A549 (cell line): ENCODE results near the gene SNX5.

Source experiments
- CEBPB ChIP-seq, 2 experiments: fragments of >200 bp in 1 of 2; sonication (Bioruptor Twin) in 1 of 2; formaldehyde crosslinking in 1 of 2; IDR thresholded peaks; 2 replicates each; pipeline ENCODE4 v1.6.1; 2012 to 2016
- EHF ChIP-seq: fragments of 250-450 bp; sonication (Bioruptor Pico); IDR thresholded peaks from 2 replicates; pipeline ENCODE4 v1.5.0; 2020; ENCODE audit warnings: mild to moderate bottlenecking
- FOSL2 ChIP-seq, 2 experiments: fragments of 450-650 bp in 1 of 2; fragments of >200 bp in 1 of 2; sonication (Bioruptor Twin) in 1 of 2; formaldehyde crosslinking; IDR thresholded peaks; 2 replicates each; pipeline versions ENCODE4 v1.5.0 to v1.6.1; 2016 to 2020; ENCODE audit warnings: mild to moderate bottlenecking in 1 of 2, moderate library complexity in 1 of 2
- KDM5A ChIP-seq: fragments of 200-600 bp; sonication (generic); IDR thresholded peaks from 2 replicates; pipeline ENCODE4 v1.6.1; 2016; ENCODE audit warnings: antibody characterized with exemption, mild to moderate bottlenecking
- PHF8 ChIP-seq: fragments of 200-600 bp; sonication (generic); IDR thresholded peaks from 2 replicates; pipeline ENCODE4 v1.6.1; 2016; ENCODE audit warnings: low read depth, mild to moderate bottlenecking, antibody characterized with exemption, moderate library complexity, borderline replicate concordance
- RAD21 ChIP-seq, 2 experiments: fragments of >200 bp in 1 of 2; sonication (Bioruptor Twin) in 1 of 2; formaldehyde crosslinking in 1 of 2; IDR thresholded peaks in 1 of 2; conservative IDR thresholded peaks in 1 of 2; 2 replicates in 1 of 2; 3 replicates in 1 of 2; pipeline ENCODE4 v1.6.1; 2012 to 2018; ENCODE audit warnings: inconsistent platforms in 1 of 2
- TF ChIP-seq, protein P1 (sequence below): fragments of >200 bp; sonication (Bioruptor Twin); formaldehyde crosslinking; IDR thresholded peaks from 3 replicates; pipeline ENCODE4 v1.5.1; 2016
- TF ChIP-seq, protein P2 (sequence below): IDR thresholded peaks from 2 replicates; pipeline ENCODE4 v1.6.1; 2012
- TF ChIP-seq, protein P3 (sequence below): fragments of 450-650 bp; IDR thresholded peaks from 2 replicates; pipeline ENCODE4 v1.6.1; 2014; ENCODE audit warnings: antibody characterized with exemption
- TF ChIP-seq, protein P4 (sequence below): fragments of 200-600 bp; sonication (generic); IDR thresholded peaks from 2 replicates; pipeline ENCODE4 v1.6.1; 2016; ENCODE audit warnings: antibody characterized with exemption, mild to moderate bottlenecking, moderate library complexity

DNA sequence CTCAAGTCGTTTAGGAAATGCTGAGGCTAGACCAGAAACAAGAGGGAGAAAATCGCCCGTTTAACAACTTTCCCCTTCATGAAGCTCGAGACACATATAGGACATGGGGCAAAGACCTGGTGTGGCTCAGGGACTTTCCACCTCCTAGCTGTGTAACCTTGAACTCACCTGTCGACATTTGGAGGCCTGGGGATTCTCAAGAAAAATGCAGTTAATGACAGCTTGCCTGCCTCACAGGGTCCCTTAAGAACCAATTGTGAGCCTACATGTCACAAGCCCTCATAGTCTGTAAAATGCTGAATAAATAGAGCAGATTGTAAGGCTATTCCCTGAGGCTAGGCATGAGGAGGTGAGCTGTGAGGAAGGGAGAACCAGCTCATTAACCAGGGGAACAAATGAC is 35.3 kb upstream of the SNX5 start:
- no peak for TF ChIP-seq PHF8
- TF ChIP-seq, protein P1, sequence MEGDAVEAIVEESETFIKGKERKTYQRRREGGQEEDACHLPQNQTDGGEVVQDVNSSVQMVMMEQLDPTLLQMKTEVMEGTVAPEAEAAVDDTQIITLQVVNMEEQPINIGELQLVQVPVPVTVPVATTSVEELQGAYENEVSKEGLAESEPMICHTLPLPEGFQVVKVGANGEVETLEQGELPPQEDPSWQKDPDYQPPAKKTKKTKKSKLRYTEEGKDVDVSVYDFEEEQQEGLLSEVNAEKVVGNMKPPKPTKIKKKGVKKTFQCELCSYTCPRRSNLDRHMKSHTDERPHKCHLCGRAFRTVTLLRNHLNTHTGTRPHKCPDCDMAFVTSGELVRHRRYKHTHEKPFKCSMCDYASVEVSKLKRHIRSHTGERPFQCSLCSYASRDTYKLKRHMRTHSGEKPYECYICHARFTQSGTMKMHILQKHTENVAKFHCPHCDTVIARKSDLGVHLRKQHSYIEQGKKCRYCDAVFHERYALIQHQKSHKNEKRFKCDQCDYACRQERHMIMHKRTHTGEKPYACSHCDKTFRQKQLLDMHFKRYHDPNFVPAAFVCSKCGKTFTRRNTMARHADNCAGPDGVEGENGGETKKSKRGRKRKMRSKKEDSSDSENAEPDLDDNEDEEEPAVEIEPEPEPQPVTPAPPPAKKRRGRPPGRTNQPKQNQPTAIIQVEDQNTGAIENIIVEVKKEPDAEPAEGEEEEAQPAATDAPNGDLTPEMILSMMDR = no peak
- no peak for TF ChIP-seq EHF (CRISPR knock-in tag)
- TF ChIP-seq, protein P2, sequence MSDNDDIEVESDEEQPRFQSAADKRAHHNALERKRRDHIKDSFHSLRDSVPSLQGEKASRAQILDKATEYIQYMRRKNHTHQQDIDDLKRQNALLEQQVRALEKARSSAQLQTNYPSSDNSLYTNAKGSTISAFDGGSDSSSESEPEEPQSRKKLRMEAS = no peak
- TF ChIP-seq, protein P3, sequence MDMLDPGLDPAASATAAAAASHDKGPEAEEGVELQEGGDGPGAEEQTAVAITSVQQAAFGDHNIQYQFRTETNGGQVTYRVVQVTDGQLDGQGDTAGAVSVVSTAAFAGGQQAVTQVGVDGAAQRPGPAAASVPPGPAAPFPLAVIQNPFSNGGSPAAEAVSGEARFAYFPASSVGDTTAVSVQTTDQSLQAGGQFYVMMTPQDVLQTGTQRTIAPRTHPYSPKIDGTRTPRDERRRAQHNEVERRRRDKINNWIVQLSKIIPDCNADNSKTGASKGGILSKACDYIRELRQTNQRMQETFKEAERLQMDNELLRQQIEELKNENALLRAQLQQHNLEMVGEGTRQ = no peak
- no peak for TF ChIP-seq FOSL2 (IDR thresholded peaks at IDR 0.05)
- TF ChIP-seq FOSL2 (CRISPR knock-in tag; IDR thresholded peaks at IDR 0.05) = no peak
- TF ChIP-seq, protein P4, sequence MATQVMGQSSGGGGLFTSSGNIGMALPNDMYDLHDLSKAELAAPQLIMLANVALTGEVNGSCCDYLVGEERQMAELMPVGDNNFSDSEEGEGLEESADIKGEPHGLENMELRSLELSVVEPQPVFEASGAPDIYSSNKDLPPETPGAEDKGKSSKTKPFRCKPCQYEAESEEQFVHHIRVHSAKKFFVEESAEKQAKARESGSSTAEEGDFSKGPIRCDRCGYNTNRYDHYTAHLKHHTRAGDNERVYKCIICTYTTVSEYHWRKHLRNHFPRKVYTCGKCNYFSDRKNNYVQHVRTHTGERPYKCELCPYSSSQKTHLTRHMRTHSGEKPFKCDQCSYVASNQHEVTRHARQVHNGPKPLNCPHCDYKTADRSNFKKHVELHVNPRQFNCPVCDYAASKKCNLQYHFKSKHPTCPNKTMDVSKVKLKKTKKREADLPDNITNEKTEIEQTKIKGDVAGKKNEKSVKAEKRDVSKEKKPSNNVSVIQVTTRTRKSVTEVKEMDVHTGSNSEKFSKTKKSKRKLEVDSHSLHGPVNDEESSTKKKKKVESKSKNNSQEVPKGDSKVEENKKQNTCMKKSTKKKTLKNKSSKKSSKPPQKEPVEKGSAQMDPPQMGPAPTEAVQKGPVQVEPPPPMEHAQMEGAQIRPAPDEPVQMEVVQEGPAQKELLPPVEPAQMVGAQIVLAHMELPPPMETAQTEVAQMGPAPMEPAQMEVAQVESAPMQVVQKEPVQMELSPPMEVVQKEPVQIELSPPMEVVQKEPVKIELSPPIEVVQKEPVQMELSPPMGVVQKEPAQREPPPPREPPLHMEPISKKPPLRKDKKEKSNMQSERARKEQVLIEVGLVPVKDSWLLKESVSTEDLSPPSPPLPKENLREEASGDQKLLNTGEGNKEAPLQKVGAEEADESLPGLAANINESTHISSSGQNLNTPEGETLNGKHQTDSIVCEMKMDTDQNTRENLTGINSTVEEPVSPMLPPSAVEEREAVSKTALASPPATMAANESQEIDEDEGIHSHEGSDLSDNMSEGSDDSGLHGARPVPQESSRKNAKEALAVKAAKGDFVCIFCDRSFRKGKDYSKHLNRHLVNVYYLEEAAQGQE = no peak
- no peak for TF ChIP-seq CEBPB (IDR thresholded peaks at IDR 0.05)
- no peak for TF ChIP-seq KDM5A
- TF ChIP-seq RAD21 (conservative IDR thresholded peaks at IDR 0.05 in 1 of 2, IDR thresholded peaks at IDR 0.05 in 1 of 2) = no peak
